ENCODE measurements around the gene OR10X1. TPM values are rescaled to one million over a fixed set of nuclear protein-coding genes. Genes with fewer than 3 reads are reported as not detected.

The OR10X1 gene
- not detected for total RNA-seq

- ATAC-seq = no peak
- Histone ChIP-seq H3K4me3 (no peak within 1 kb of the TSS), H3K4me1 (no peaks in the 10 kb centered on the region), H3K36me3 (no peaks in the 10 kb centered on the region), H3K9me3 (no peaks in the 10 kb centered on the region), H3K27me3 (no peaks in the 10 kb centered on the region), H3K27ac (no peak within 1 kb of the TSS)
- 50 to 67% methylated on average over 1 of the region's 1 CpG for WGBS, 2 donors (ENCODE audit: low coverage in 1 of 2)
- TF ChIP-seq POLR2AphosphoS5 (IDR thresholded peaks at IDR 0.05) = no peak
- no peak for TF ChIP-seq EP300 (IDR thresholded peaks at IDR 0.05)
- no peak for TF ChIP-seq CTCF (IDR thresholded peaks at IDR 0.05)
- TF ChIP-seq POLR2A (IDR thresholded peaks at IDR 0.05) = no peak
Observed at GRCh38 chr1:158579733-158580132, at the start of gene OR10X1. OR10X1 (minus strand) TSS chr1:158579899; CDS start chr1:158579899, 0 bp downstream.

GRCh38 chr1:158613764-158614163, 34.1 kb upstream of the OR10X1 start:
- no peak for ATAC-seq
- Histone ChIP-seq H3K36me3 (no peaks in the 10 kb centered on the region), H3K27me3 (no peaks in the 10 kb centered on the region), H3K9me3 (no peaks in the 10 kb centered on the region), H3K4me3 (no peak overlapping the region), H3K4me1 (no peaks in the 10 kb centered on the region), H3K27ac (no peak overlapping the region)
- 78 to 100% methylated on average over 1 of the region's 3 CpGs for WGBS, 2 donors (ENCODE audit: low coverage in 1 of 2)
- no peak for TF ChIP-seq POLR2AphosphoS5 (IDR thresholded peaks at IDR 0.05)

- Histone ChIP-seq H3K4me1 (no peaks in the 10 kb centered on the region), H3K9me3 (no peaks in the 10 kb centered on the region), H3K36me3 (no peaks in the 10 kb centered on the region), H3K4me3 (no peak overlapping the region), H3K27me3 (no peaks in the 10 kb centered on the region), H3K27ac (no peak overlapping the region)
- no peak for ATAC-seq
- 60 to 69% methylated on average over 2 to 3 of the region's 3 CpGs for whole genome bisulfite sequencing, 2 donors (ENCODE audit: low coverage in 1 of 2)
- TF ChIP-seq EP300 (IDR thresholded peaks at IDR 0.05) (no peak), POLR2AphosphoS5 (IDR thresholded peaks at IDR 0.05) (no peak), CTCF (IDR thresholded peaks at IDR 0.05) (no peak), POLR2A (IDR thresholded peaks at IDR 0.05) (no peak)
Observed at GRCh38 chr1:158611916-158612315, 32.2 kb upstream of the OR10X1 start.

- no peak for TF ChIP-seq EP300 (IDR thresholded peaks at IDR 0.05)
- no peak for TF ChIP-seq POLR2A (IDR thresholded peaks at IDR 0.05)
- TF ChIP-seq POLR2AphosphoS5 (IDR thresholded peaks at IDR 0.05) = no peak
- TF ChIP-seq CTCF (IDR thresholded peaks at IDR 0.05) = no peak
Observed at GRCh38 chr1:158607296-158607695, 27.6 kb upstream of the OR10X1 start.

GRCh38 chr1:158604968-158605367, 25.3 kb upstream of the OR10X1 start, which contains the start of gene OR10Z1:
OR10Z1 (plus strand) TSS chr1:158605268; CDS start chr1:158606439, 1,171 bp downstream.
- H3K9me3 ChIP-seq = no peaks in the 10 kb centered on the region
- no peak within 1 kb of the TSS for H3K4me3 ChIP-seq
- H3K27ac ChIP-seq = no peak within 1 kb of the TSS
- TF ChIP-seq EP300 (IDR thresholded peaks at IDR 0.05) (no peak), CTCF (IDR thresholded peaks at IDR 0.05) (no peak), POLR2AphosphoS5 (IDR thresholded peaks at IDR 0.05) (no peak), POLR2A (IDR thresholded peaks at IDR 0.05) (no peak)
- ATAC-seq = no peak
- H3K36me3 ChIP-seq = no peaks in the 10 kb centered on the region
- no peaks in the 10 kb centered on the region for H3K27me3 ChIP-seq
- H3K4me1 ChIP-seq = no peaks in the 10 kb centered on the region
- 42 to 71% methylated on average over 1 of the region's 1 CpG for WGBS, 2 donors (ENCODE audit: low coverage in 1 of 2)

More at GRCh38 chr1:158607296-158607695, 27.6 kb upstream of the OR10X1 start:
- H3K36me3 ChIP-seq = no peaks in the 10 kb centered on the region
- no peak overlapping the region for H3K27ac ChIP-seq
- H3K27me3 ChIP-seq = no peaks in the 10 kb centered on the region
- no peak overlapping the region for H3K4me3 ChIP-seq
- ATAC-seq = no peak
- WGBS, 2 donors (ENCODE audit: low coverage in 1 of 2) = no CpG with 5 or more reads among the region's 1 CpG
- H3K4me1 ChIP-seq = no peaks in the 10 kb centered on the region
- no peaks in the 10 kb centered on the region for H3K9me3 ChIP-seq

Measured in gastroesophageal sphincter (tissue), 4 donors.